ENCODE results near the gene SFXN1. TPM values are rescaled to one million over a fixed set of nuclear protein-coding genes. Genes with fewer than 3 reads are reported as not detected.
A peak's percentile ranks its signal among the peaks of the same experiment; 100 is the strongest.

The SFXN1 gene
- total RNA-seq, 1 donor: 40.9 TPM

DNA sequence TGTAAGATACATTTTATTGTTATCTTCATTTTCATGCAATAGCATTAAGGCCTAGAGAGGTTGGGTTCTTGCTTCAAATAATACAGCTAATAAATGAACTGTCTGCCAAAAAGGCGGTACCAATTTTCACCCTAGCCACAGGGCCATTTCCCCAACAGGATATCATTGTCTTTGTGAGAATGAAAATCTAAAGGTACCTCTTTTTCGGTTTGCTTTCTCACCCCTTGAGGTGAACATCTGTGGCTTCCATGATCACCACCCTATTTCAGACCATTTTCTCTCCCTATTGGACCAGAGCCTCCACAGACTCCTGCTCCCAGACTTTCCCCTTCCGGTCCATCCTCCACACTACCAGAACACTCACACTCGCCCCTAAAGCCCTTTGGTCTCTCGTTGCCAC, 60.2 kb downstream of the SFXN1 start:
- no peak overlapping the region for H2AFZ ChIP-seq (ENCODE audit: low read length)
- H3K9me3 ChIP-seq (ENCODE audit: low read depth, low read length): no peaks in the 10 kb centered on the region
- H3K36me3 ChIP-seq (ENCODE audit: insufficient read depth, low read length): no peaks in the 10 kb centered on the region
- no peaks in the 10 kb centered on the region for H3K4me1 ChIP-seq (ENCODE audit: insufficient read depth, low read length)
- no peak overlapping the region for H3K4me3 ChIP-seq (ENCODE audit: insufficient read depth, low read length)
- H3K79me2 ChIP-seq (ENCODE audit: insufficient read depth, low read length): no peaks in the 10 kb centered on the region
- no peaks in the 10 kb centered on the region for H3K27me3 ChIP-seq (ENCODE audit: insufficient read depth, low read length)
- no peak overlapping the region for H3K27ac ChIP-seq (ENCODE audit: low read depth, low read length)
- TF ChIP-seq, protein P1, sequence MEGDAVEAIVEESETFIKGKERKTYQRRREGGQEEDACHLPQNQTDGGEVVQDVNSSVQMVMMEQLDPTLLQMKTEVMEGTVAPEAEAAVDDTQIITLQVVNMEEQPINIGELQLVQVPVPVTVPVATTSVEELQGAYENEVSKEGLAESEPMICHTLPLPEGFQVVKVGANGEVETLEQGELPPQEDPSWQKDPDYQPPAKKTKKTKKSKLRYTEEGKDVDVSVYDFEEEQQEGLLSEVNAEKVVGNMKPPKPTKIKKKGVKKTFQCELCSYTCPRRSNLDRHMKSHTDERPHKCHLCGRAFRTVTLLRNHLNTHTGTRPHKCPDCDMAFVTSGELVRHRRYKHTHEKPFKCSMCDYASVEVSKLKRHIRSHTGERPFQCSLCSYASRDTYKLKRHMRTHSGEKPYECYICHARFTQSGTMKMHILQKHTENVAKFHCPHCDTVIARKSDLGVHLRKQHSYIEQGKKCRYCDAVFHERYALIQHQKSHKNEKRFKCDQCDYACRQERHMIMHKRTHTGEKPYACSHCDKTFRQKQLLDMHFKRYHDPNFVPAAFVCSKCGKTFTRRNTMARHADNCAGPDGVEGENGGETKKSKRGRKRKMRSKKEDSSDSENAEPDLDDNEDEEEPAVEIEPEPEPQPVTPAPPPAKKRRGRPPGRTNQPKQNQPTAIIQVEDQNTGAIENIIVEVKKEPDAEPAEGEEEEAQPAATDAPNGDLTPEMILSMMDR (IDR thresholded peaks at IDR 0.05; ENCODE audit: extremely low read depth, low read depth, low read length): no peak
- H3K4me2 ChIP-seq (ENCODE audit: insufficient read depth, low read length): no peak overlapping the region
- peak; percentile 37 for DNase-seq (ENCODE audit: insufficient read length, low spot score, missing footprints)
- H4K20me1 ChIP-seq (ENCODE audit: insufficient read depth, low read length): no peaks in the 10 kb centered on the region

DNA sequence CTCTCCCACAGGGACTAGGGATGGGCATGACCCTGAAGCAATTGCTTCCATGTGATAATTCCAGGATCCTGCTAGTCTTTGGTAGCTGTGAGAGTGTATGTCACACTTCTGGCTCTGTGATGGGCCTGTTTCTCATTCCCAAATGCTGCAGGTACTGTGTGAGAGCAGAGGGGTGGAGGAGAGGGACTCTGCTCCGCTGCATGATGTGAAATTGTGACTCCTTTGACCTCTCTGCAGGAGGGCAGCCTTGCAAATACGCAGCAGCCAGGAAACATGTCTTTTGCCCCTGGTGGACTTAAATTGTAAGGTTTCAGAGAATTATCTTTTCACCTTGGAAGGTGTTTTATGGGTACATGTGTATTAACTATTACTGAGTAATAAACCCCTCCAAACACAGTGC, 61.6 kb downstream of the SFXN1 start:
- TF ChIP-seq, protein P1 (IDR thresholded peaks at IDR 0.05; ENCODE audit: extremely low read depth, low read depth, low read length): no peak
- Histone ChIP-seq H3K4me2 (ENCODE audit: insufficient read depth, low read length) (no peak overlapping the region), H3K4me1 (ENCODE audit: insufficient read depth, low read length) (no peaks in the 10 kb centered on the region), H3K9me3 (ENCODE audit: low read depth, low read length) (no peaks in the 10 kb centered on the region), H3K27me3 (ENCODE audit: insufficient read depth, low read length) (no peaks in the 10 kb centered on the region), H3K4me3 (ENCODE audit: insufficient read depth, low read length) (no peak overlapping the region), H4K20me1 (ENCODE audit: insufficient read depth, low read length) (no peaks in the 10 kb centered on the region), H2AFZ (ENCODE audit: low read length) (no peak overlapping the region), H3K79me2 (ENCODE audit: insufficient read depth, low read length) (no peaks in the 10 kb centered on the region), H3K27ac (ENCODE audit: low read depth, low read length) (no peak overlapping the region), H3K36me3 (ENCODE audit: insufficient read depth, low read length) (no peaks in the 10 kb centered on the region)
- DNase-seq (ENCODE audit: insufficient read length, low spot score, missing footprints): no peak

DNA sequence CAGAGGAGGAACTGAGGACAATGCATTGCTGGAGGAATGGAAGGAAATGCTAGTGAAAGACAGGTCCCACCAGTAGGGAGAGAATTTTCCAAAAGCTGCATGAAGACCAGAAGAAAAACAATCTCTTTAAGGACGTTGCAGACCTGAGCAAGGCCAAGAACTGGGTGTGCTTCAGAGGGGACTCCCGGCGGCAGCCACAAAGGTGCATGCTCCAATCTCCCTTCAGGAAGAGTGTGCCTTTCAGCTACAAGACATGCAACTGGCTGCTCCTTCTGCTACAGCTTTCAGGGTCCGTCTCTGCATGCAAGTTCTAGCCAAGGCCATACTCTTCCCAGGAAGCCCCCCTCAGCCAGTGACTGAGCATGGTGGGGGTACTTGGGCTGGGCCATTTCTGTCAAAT, 62.9 kb downstream of the SFXN1 start:
- TF ChIP-seq, protein P1 (IDR thresholded peaks at IDR 0.05; ENCODE audit: extremely low read depth, low read depth, low read length): no peak
- Histone ChIP-seq H3K4me2 (ENCODE audit: insufficient read depth, low read length) (no peak overlapping the region), H2AFZ (ENCODE audit: low read length) (no peak overlapping the region), H3K79me2 (ENCODE audit: insufficient read depth, low read length) (no peaks in the 10 kb centered on the region), H3K4me3 (ENCODE audit: insufficient read depth, low read length) (no peak overlapping the region), H3K27me3 (ENCODE audit: insufficient read depth, low read length) (no peaks in the 10 kb centered on the region), H4K20me1 (ENCODE audit: insufficient read depth, low read length) (no peaks in the 10 kb centered on the region), H3K27ac (ENCODE audit: low read depth, low read length) (no peak overlapping the region), H3K9me3 (ENCODE audit: low read depth, low read length) (no peaks in the 10 kb centered on the region), H3K36me3 (ENCODE audit: insufficient read depth, low read length) (no peaks in the 10 kb centered on the region), H3K4me1 (ENCODE audit: insufficient read depth, low read length) (no peaks in the 10 kb centered on the region)
- DNase-seq (ENCODE audit: insufficient read length, low spot score, missing footprints): no peak

DNA sequence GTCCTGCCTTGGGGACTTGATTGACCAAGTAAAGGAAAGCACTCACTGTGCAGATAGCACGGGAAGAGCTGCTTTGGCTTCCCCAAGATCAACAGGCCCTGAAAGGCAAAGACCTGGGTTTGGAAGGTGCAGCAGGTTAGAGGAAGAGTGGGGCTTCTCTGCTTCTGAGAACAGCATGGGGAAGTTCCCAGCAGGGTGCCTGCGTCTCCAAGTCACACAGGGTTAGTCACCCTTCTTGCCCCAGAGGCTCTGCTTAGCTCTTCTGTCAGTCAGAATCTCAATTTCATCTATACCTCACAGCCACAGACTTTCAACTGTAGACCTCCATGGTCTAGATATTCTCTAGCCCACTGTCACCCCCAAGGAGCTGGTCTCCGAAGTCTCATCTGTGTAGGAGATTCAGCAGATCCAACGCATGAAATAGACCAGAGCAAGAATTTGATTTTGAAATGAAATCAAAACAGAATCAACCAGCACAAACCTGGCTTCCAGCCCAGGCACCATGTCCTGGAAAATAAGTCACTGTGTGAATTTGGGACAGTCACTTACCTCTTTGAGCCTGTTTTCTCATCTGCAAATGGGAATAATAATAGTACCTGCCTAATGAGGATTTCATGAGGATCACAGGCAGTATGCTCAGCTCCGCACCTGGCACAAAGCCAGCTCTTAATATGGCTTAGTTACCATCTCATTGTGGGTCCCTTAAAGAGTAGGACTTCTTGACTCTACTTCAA, 64.0 kb downstream of the SFXN1 start:
- H2AFZ ChIP-seq (ENCODE audit: low read length): no peak overlapping the region
- no peaks in the 10 kb centered on the region for H3K79me2 ChIP-seq (ENCODE audit: insufficient read depth, low read length)
- TF ChIP-seq, protein P1 (IDR thresholded peaks at IDR 0.05; ENCODE audit: extremely low read depth, low read depth, low read length): no peak
- H3K4me1 ChIP-seq (ENCODE audit: insufficient read depth, low read length): no peaks in the 10 kb centered on the region
- no peak overlapping the region for H3K4me3 ChIP-seq (ENCODE audit: insufficient read depth, low read length)
- H3K27me3 ChIP-seq (ENCODE audit: insufficient read depth, low read length): no peaks in the 10 kb centered on the region
- no peak overlapping the region for H3K27ac ChIP-seq (ENCODE audit: low read depth, low read length)
- no peak for DNase-seq (ENCODE audit: insufficient read length, low spot score, missing footprints)
- no peak overlapping the region for H3K4me2 ChIP-seq (ENCODE audit: insufficient read depth, low read length)
- H4K20me1 ChIP-seq (ENCODE audit: insufficient read depth, low read length): no peaks in the 10 kb centered on the region
- H3K9me3 ChIP-seq (ENCODE audit: low read depth, low read length): no peaks in the 10 kb centered on the region
- no peaks in the 10 kb centered on the region for H3K36me3 ChIP-seq (ENCODE audit: insufficient read depth, low read length)

Data from osteoblast (primary cell).